Middle frontal gyrus (tissue), 1 donor: ENCODE results near the gene GP1BB.

Experiments
- DNase-seq: peaks from one replicate; pipeline ENCODE4 v3.0.0-alpha.2; 2015; ENCODE audit warnings: low spot score; ENCODE audit errors: extremely low spot score

GP1BB gene

GRCh38 chr22:19766240-19766510 is 42.8 kb downstream of the GP1BB start:
- no peak for DNase-seq

DNA sequence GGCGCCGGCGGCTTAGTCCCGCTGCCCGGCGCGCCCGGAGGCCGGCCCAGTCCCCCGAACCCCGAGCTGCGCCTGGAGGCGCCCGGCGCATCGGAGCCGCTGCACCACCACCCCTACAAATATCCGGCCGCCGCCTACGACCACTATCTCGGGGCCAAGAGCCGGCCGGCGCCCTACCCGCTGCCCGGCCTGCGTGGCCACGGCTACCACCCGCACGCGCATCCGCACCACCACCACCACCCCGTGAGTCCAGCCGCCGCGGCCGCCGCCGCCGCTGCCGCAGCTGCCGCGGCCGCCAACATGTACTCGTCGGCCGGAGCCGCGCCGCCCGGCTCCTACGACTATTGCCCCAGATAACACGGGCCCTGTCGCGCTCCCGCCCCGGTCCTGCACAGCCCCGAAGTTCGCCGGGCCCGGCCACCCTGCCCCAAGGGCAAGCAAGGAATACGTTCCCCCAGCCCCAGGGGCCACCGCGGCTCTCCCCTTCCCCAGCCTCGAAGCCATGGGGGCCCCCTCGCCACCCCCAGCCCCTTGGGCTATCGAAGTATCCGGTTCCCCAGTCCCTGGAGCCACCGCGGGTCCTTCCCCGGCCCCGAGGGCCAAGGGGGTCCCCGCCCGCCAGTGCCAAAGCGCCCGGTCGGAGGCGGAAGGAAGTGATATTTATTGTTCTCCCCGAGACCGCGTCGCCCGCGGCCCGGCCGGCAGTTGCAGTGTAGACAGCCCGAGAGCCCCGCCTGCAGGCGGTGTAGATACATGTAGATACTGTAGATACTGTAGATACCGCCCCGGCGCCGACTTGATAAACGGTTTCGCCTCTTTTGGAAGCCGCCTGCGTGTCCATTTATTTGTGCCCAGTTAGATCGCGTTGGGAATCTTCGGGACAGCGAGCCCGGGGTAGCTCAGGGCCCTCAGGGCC is 43.4 kb downstream of the GP1BB start:
- DNase-seq: no peak

GRCh38 chr22:19767427-19768341 is 44.3 kb downstream of the GP1BB start:
- DNase-seq: no peak

- no peak for DNase-seq
These were observed 46.0 kb downstream of the GP1BB start for GRCh38 chr22:19769393-19769715.

GRCh38 chr22:19770349-19771220 is 47.2 kb downstream of the GP1BB start:
- no peak for DNase-seq

DNA sequence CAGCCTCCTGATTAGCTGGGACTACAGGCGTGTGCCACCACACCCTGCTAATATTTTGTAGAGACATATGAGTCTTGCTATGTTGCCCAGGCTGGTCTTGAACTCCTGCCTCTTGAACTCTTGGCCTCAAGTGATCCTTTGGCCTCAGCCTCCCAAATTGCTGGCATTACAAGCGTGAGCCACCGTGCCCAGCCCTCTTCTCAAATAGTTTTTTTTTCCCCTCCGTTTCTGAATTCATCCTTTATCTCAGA is 49.0 kb downstream of the GP1BB start:
- no peak for DNase-seq

- DNase-seq: no peak
These were observed 49.5 kb downstream of the GP1BB start for GRCh38 chr22:19772673-19773469.

DNA sequence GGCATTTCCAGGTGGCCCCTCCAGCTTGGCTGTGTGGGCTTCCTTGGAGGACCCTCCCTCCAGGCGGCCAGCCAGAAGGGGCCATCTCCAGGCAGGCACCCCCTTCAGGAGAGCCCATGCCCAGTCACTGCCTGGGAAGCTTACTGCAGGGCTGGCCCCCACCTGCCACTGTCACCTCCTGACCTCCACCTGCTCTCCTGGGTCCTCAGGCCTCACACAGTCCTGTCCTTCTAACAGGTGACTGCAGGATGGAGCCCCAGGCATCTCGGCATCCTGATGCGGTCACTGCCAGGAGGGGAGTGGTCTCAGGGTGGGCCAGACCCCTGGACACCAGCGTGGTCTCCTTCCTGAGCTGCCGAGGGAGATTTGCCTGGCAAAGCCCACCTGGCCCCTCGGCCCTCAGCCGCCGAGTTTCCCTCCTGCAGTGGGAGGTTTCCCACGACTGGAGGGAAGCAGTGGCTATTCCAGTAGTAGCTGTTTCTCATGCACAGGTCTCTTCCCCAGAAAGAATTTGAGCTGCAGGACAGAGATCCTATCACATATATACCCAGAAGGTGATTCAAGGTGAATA is 50.2 kb downstream of the GP1BB start:
- no peak for DNase-seq
